CD14-positive monocyte (primary cell): ENCODE data around the gene SNAP29. TPM values are rescaled to one million over a fixed set of nuclear protein-coding genes. Genes with fewer than 3 reads are reported as not detected.

Experiments used
- DNase-seq, 3 donors: peaks; one replicate each; pipeline ENCODE4 v3.0.0-alpha.2; 2011 to 2022
- H2AFZ ChIP-seq: 2 replicates; pipeline ENCODE4 v1.6.0; 2012; ENCODE audit warnings: mild to moderate bottlenecking, low read depth, low read length, inconsistent platforms; ENCODE audit not compliant: insufficient read depth, poor library complexity, severe bottlenecking
- H3K27ac ChIP-seq, 2 donors: 1 replicate in 1 of 2; 2 replicates in 1 of 2; pipeline ENCODE4 v1.5.1; 2012 to 2013; ENCODE audit warnings: low read length in 2 of 2, control low read depth in 1 of 2, inconsistent platforms in 1 of 2, low read depth in 1 of 2, mild to moderate bottlenecking in 1 of 2
- H3K27me3 ChIP-seq, 2 donors: one replicate each; pipeline versions ENCODE4 v1.6.0 to v1.6.1; 2011 to 2013; ENCODE audit warnings: low read length in 2 of 2; ENCODE audit not compliant: control insufficient read depth in 2 of 2, insufficient read depth in 2 of 2
- H3K36me3 ChIP-seq, 2 donors: replicated peaks in 1 of 2; 1 replicate in 1 of 2; 2 replicates in 1 of 2; pipeline versions ENCODE4 v1.5.1 to v1.6.1; 2012 to 2013; ENCODE audit warnings: low read length in 2 of 2, control low read depth in 1 of 2, inconsistent platforms in 1 of 2, mild to moderate bottlenecking in 1 of 2; ENCODE audit not compliant: insufficient read depth in 2 of 2, control insufficient read depth in 1 of 2
- H3K4me1 ChIP-seq, 2 donors: 1 replicate in 1 of 2; 2 replicates in 1 of 2; pipeline versions ENCODE4 v1.5.1 to v1.6.1; 2012 to 2013; ENCODE audit warnings: low read length in 2 of 2, control low read depth in 1 of 2, inconsistent platforms in 1 of 2, mild to moderate bottlenecking in 1 of 2, moderate library complexity in 1 of 2; ENCODE audit not compliant: insufficient read depth in 2 of 2, control insufficient read depth in 1 of 2
- H3K4me2 ChIP-seq: replicated peaks from 2 replicates; pipeline ENCODE3; 2012; ENCODE audit warnings: low read length, moderate library complexity, mild to moderate bottlenecking; ENCODE audit not compliant: poor library complexity, severe bottlenecking; ENCODE audit errors: extremely low read depth
- H3K4me3 ChIP-seq, 3 experiments: fragments of 200-600 bp in 1 of 3; sonication (generic) in 1 of 3; replicated peaks in 1 of 3; 1 replicate in 2 of 3; 2 replicates in 1 of 3; pipeline ENCODE4 v1.5.1; 2011 to 2013; ENCODE audit warnings: low read length in 3 of 3, mild to moderate bottlenecking in 3 of 3, control low read depth in 2 of 3, low read depth in 2 of 3, inconsistent platforms in 1 of 3, moderate library complexity in 1 of 3
- H3K79me2 ChIP-seq: 2 replicates; pipeline ENCODE4 v1.6.0; 2012; ENCODE audit warnings: mild to moderate bottlenecking, control low read depth, inconsistent platforms, low read length, moderate library complexity; ENCODE audit not compliant: insufficient read depth
- H3K9ac ChIP-seq: 2 replicates; pipeline ENCODE4 v1.6.0; 2017; ENCODE audit warnings: low read length, mild to moderate bottlenecking; ENCODE audit not compliant: insufficient read depth, poor library complexity, severe bottlenecking
- H3K9me3 ChIP-seq, 2 donors: replicated peaks in 1 of 2; 1 replicate in 1 of 2; 2 replicates in 1 of 2; pipeline versions ENCODE4 v1.5.1 to v1.6.1; 2012 to 2013; ENCODE audit warnings: low read length in 2 of 2, control low read depth in 1 of 2; ENCODE audit not compliant: control insufficient read depth in 1 of 2, insufficient read depth in 1 of 2
- H4K20me1 ChIP-seq: 2 replicates; pipeline ENCODE4 v1.6.0; 2012; ENCODE audit warnings: mild to moderate bottlenecking, low read length, control low read depth, moderate library complexity; ENCODE audit not compliant: insufficient read depth
- H3K27ac Mint-ChIP-seq, 7 donors: one replicate each; pipeline ENCODE4 v1.8.0; 2020; ENCODE audit warnings: mild to moderate bottlenecking in 7 of 7, mixed read lengths in 7 of 7, moderate library complexity in 6 of 7, inconsistent platforms in 2 of 7
- H3K27me3 Mint-ChIP-seq, 3 donors: one replicate each; pipeline ENCODE4 v1.8.0; 2021 to 2022; ENCODE audit warnings: low read depth in 3 of 3, mild to moderate bottlenecking in 3 of 3, mixed read lengths in 3 of 3, moderate library complexity in 3 of 3, inconsistent platforms in 1 of 3
- H3K36me3 Mint-ChIP-seq, 2 donors: one replicate each; pipeline ENCODE4 v1.8.0; 2020; ENCODE audit warnings: mixed read lengths in 2 of 2, inconsistent platforms in 1 of 2, mild to moderate bottlenecking in 1 of 2
- H3K4me1 Mint-ChIP-seq: one replicate; pipeline ENCODE4 v1.8.0; 2020; ENCODE audit warnings: mild to moderate bottlenecking, mixed read lengths
- H3K4me3 Mint-ChIP-seq, 2 donors: one replicate each; pipeline ENCODE4 v1.8.0; 2020; ENCODE audit warnings: mild to moderate bottlenecking in 2 of 2, mixed read lengths in 2 of 2, moderate library complexity in 1 of 2
- H3K9me3 Mint-ChIP-seq, 7 donors: one replicate each; pipeline ENCODE4 v1.8.0; 2020 to 2022; ENCODE audit warnings: mixed read lengths in 7 of 7, mild to moderate bottlenecking in 6 of 7, moderate library complexity in 6 of 7, inconsistent platforms in 2 of 7
- CTCF ChIP-seq: fragments of 200-600 bp; IDR thresholded peaks from one replicate; pipeline ENCODE4 v1.8.0; 2022; ENCODE audit warnings: antibody characterized with exemption, mild to moderate bottlenecking
- WGBS: methylation state at CpG from one replicate; pipeline ENCODE4 v1.1.5; 2013; ENCODE audit warnings: missing lambda C conversion rate; ENCODE audit not compliant: insufficient coverage; 5-methylcytosine and 5-hydroxymethylcytosine counted together
- intact Hi-C, 2 donors: fragments of 100-400 bp; cut with micrococcal nuclease; formaldehyde crosslinking; loops; one replicate each; pipeline versions ENCODE4 v1.15.0 to v1.15.1; 2023
- polyA plus RNA-seq, 3 donors: library from polyadenylated mRNA; depleted of rRNA in 1 of 3; unstranded in 2 of 3; stranded (reverse) in 1 of 3; fragments of 300-500 nt in 2 of 3; fragments of >200 nt in 1 of 3; fragmentation: Illumina TruSeq in 2 of 3; gene quantifications; 1 replicate in 2 of 3; 2 replicates in 1 of 3; pipeline ENCODE4 v1.2.3, GENCODE V29; 2012 to 2021

Gene SNAP29
- polyA plus RNA-seq, 3 donors: 22.3 to 32.8 (median 28.9) TPM

- Histone ChIP-seq H3K4me1 (peaks cover 20 to 24% of the 10 kb centered on the region in 2 donors), H3K9ac (no peak overlapping the region), H3K4me3 (no peak overlapping the region), H2AFZ (peak overlapping the region; percentile 6), H3K9me3 (no peaks in the 10 kb centered on the region), H3K36me3 (no peaks in the 10 kb centered on the region), H3K4me2 (no peak overlapping the region), H3K27ac (no peak overlapping the region), H3K79me2 (no peaks in the 10 kb centered on the region), H4K20me1 (no peaks in the 10 kb centered on the region), H3K27me3 (no peaks in the 10 kb centered on the region)
- H3K27ac Mint-ChIP-seq: peak overlapping the region in 4 of 7 donors; percentile 15 to 98 (median 95)
- no peaks in the 10 kb centered on the region for H3K36me3 Mint-ChIP-seq
- H3K4me3 Mint-ChIP-seq: no peak overlapping the region
- no peak for DNase-seq
- H3K4me1 Mint-ChIP-seq: peaks cover 30% of the 10 kb centered on the region
- no CpG with 5 or more reads among the region's 2 CpGs for WGBS
- TF ChIP-seq CTCF: no peak
- peaks cover 0 to 4% (median 0%) of the 10 kb centered on the region in 7 donors for H3K9me3 Mint-ChIP-seq
- H3K27me3 Mint-ChIP-seq: peaks cover 3 to 6% (median 3%) of the 10 kb centered on the region in 3 donors
- intact Hi-C loops: no loop called here
Measured at GRCh38 chr22:20903093-20903492, 44.3 kb downstream of the SNAP29 start.

GRCh38 chr22:20904008-20904979 lies 45.5 kb downstream of the SNAP29 start:
- intact Hi-C loops: no loop called here
- Histone ChIP-seq H3K4me1 (peaks cover 24 to 29% of the 10 kb centered on the region in 2 donors), H3K9ac (no peak overlapping the region), H2AFZ (peak overlapping the region; percentile 6), H3K27me3 (no peaks in the 10 kb centered on the region), H4K20me1 (no peaks in the 10 kb centered on the region), H3K9me3 (no peaks in the 10 kb centered on the region), H3K36me3 (no peaks in the 10 kb centered on the region), H3K4me2 (peak overlapping the region; percentile 23), H3K4me3 (peak overlapping the region in 1 of 3 experiments; percentile 3), H3K27ac (peak overlapping the region; percentile 72 to 80), H3K79me2 (no peaks in the 10 kb centered on the region)
- WGBS: 50% methylated on average over 4 of the region's 7 CpGs
- peak; percentile 91 to 98 (median 98) for DNase-seq
- Mint-ChIP-seq H3K9me3 (peaks cover 0 to 4% (median 0%) of the 10 kb centered on the region in 7 donors), H3K27me3 (peaks cover 3 to 4% (median 3%) of the 10 kb centered on the region in 3 donors), H3K4me1 (peaks cover 34% of the 10 kb centered on the region), H3K4me3 (peak overlapping the region in 1 of 2 donors; percentile 35), H3K27ac (peak overlapping the region; percentile 88 to 98 (median 95)), H3K36me3 (no peaks in the 10 kb centered on the region)
- TF ChIP-seq CTCF: no peak
